ENCODE data around the gene SBF2. TPM values are rescaled to one million over a fixed set of nuclear protein-coding genes. Genes with fewer than 3 reads are reported as not detected.

Gene SBF2
- total and polyA plus RNA-seq, 9 of the 15 experiments (the other 6 are each of a cell fraction or from before 2014, with no cell fraction given) = 0.80 to 9.5 (median 5.0) TPM

DNA sequence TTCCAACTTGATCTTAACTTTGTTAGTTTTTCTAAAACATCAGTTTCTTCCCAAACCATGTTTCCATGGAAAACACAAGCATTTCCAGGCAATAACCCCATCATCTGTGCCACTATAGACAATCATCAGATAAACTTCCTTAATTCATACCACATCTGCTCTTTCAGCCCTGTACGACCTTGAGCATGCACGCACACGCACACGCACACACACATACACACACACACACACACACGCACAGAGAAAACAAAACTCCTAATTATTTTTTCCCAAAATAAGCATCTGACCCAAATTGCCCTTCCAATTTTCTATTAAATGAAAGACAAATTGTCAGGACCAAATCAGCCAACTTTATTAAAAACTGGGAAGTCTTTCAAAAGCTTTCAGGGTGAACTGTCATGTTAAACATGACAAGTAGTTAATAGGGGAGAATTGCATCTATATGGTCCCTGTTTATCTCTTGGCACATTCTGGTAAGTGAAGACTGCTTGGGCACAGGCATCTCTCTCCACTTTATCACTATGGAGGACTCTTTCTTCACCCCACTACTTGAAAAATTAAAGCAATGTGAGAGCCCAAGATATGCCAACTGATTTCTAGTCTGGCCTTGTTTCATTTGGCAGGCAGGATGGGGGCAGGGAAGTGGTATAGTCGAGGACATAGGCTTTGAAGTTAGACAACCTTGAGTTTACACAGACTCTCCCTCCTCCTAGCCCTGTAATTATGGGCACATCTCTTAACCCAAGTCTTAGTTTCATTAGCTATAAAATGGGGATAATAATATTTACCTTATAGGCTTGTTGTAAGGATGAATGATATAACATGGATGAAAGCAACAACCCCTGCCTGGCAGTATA, 25.9 kb upstream of the SBF2 start:
- 0% methylated on average over 4 of the region's 6 CpGs for WGBS (ENCODE audit: insufficient coverage, low coverage, missing lambda C conversion rate)
- ATAC-seq = no peak
- H3K27ac ChIP-seq (ENCODE audit: extremely low read depth, low read depth, low read length) = no peak overlapping the region
- no peak for DNase-seq (ENCODE audit: extremely low read depth in 1 of 4, low spot score in 3 of 4)
- H3K79me2 ChIP-seq (ENCODE audit: control insufficient read depth, insufficient read depth, low read length) = no peaks in the 10 kb centered on the region
- H3K4me3 ChIP-seq = no peak overlapping the region
- TF ChIP-seq ZNF431 (CRISPR knock-in tag; IDR thresholded peaks at IDR 0.05) (no peak), ZNF197 (CRISPR knock-in tag; IDR thresholded peaks at IDR 0.05; ENCODE audit: low read depth) (no peak), HMGN3 (IDR thresholded peaks at IDR 0.05; ENCODE audit: borderline replicate concordance, extremely low read depth, insufficient read length, low read depth, low read length) (no peak), FOSL1 (tag; conservative IDR thresholded peaks at IDR 0.05) (no peak), MYNN (IDR thresholded peaks at IDR 0.05) (no peak), MYNN (CRISPR knock-in tag; IDR thresholded peaks at IDR 0.05) (no peak), MTA2 (IDR thresholded peaks at IDR 0.05; ENCODE audit: low read depth) (no peak), STAT5B (CRISPR knock-in tag; IDR thresholded peaks at IDR 0.05) (no peak), NFIC (IDR thresholded peaks at IDR 0.05) (no peak)
- TF ChIP-seq, protein P1, sequence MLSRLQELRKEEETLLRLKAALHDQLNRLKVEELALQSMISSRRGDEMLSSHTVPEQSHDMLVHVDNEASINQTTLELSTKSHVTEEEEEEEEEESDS (CRISPR knock-in tag; IDR thresholded peaks at IDR 0.05) = no peak
- intact Hi-C loops (cut with micrococcal nuclease) = loop anchor here (5.0 to 10.0 kb wide), 3 partner anchors 47 to 328 kb away; no protein-coding TSS in a partner anchor
- no peak for FAIRE-seq
- H3K27me3 ChIP-seq (ENCODE audit: control insufficient read depth in 2 of 2, insufficient read depth in 2 of 2, low read length in 2 of 2) = peaks cover 0 to 4% of the 10 kb centered on the region in 2 experiments; a peak in 1 of 5 replicates
- no peaks in the 10 kb centered on the region for H3K36me3 ChIP-seq (ENCODE audit: control insufficient read depth, insufficient read depth, low read length)
- POLR2A ChIA-PET = interaction anchor here (0.6 kb wide), 1 partner anchor 569 kb away, joined by 3 read pairs; no protein-coding TSS in a partner anchor
- H4K20me1 ChIP-seq (replicated peaks; ENCODE audit: control insufficient read depth, insufficient read depth, low read length) = no peaks in the 10 kb centered on the region; the same call in 1 of the 2 replicates
- in situ Hi-C loops (cut with MboI) = loop anchor here (10.0 to 25.0 kb wide), 2 partner anchors 458 to 555 kb away; no protein-coding TSS in a partner anchor
- BruUV-seq (replicated peaks) = no TSS peak
- no peaks in the 10 kb centered on the region for H3K9me3 ChIP-seq (replicated peaks; ENCODE audit: control insufficient read depth, insufficient read depth, low read depth, low read length)
- no peaks in the 10 kb centered on the region for H3K9me1 ChIP-seq (ENCODE audit: control insufficient read depth, insufficient read depth, low read length)
- CTCF ChIA-PET (ENCODE audit: low intra/inter-chr PET ratio) = no interaction called here
- no peak overlapping the region for H2AFZ ChIP-seq (ENCODE audit: low read depth, low read length)
- H3K4me2 ChIP-seq (ENCODE audit: insufficient read depth, low read length) = no peak overlapping the region
- H3K9ac ChIP-seq (ENCODE audit: insufficient read depth in 1 of 2, low read depth in 2 of 2, low read length in 2 of 2) = no peak overlapping the region
- peaks cover 0 to 5% of the 10 kb centered on the region in 2 experiments; a peak in 2 of 5 replicates for H3K4me1 ChIP-seq (replicated peaks in 1 of 2; ENCODE audit: control insufficient read depth in 2 of 2, insufficient read depth in 2 of 2, low read length in 2 of 2)
